ENCODE data around the gene DMBT1.

DMBT1 gene

GRCh38 chr10:122643931-122644534 lies 83.5 kb downstream of the DMBT1 start:
- no peak for FAIRE-seq
- no peak for DNase-seq (ENCODE audit: low spot score)

- DNase-seq (ENCODE audit: low spot score) (no peak), FAIRE-seq (no peak)
Observed at GRCh38 chr10:122646511-122647382, 86.2 kb downstream of the DMBT1 start.

GRCh38 chr10:122647383-122647968 lies 86.9 kb downstream of the DMBT1 start:
- DNase-seq (ENCODE audit: low spot score) (no peak), FAIRE-seq (no peak)

GRCh38 chr10:122648599-122649428 lies 88.3 kb downstream of the DMBT1 start:
- DNase-seq (ENCODE audit: low spot score) (peak; percentile 39), FAIRE-seq (peak; percentile 13)

GRCh38 chr10:122649903-122650302 lies 89.3 kb downstream of the DMBT1 start:
- DNase-seq (ENCODE audit: low spot score) (no peak), FAIRE-seq (no peak)

- FAIRE-seq (no peak), DNase-seq (ENCODE audit: low spot score) (no peak)
Observed at GRCh38 chr10:122650331-122650730, 89.8 kb downstream of the DMBT1 start.

- FAIRE-seq, result no peak
- no peak for DNase-seq (ENCODE audit: low spot score)
Observed at GRCh38 chr10:122655524-122656307, 95.2 kb downstream of the DMBT1 start.

GRCh38 chr10:122656308-122656705 lies 95.8 kb downstream of the DMBT1 start:
- FAIRE-seq (no peak), DNase-seq (ENCODE audit: low spot score) (no peak)

- DNase-seq (ENCODE audit: low spot score) (no peak), FAIRE-seq (no peak)
Observed at GRCh38 chr10:122656741-122657140, 96.2 kb downstream of the DMBT1 start.

GRCh38 chr10:122657255-122657654 lies 96.7 kb downstream of the DMBT1 start:
- DNase-seq (ENCODE audit: low spot score) (no peak), FAIRE-seq (no peak)

- DNase-seq (ENCODE audit: low spot score) (no peak), FAIRE-seq (no peak)
Observed at GRCh38 chr10:122657729-122658128, 97.2 kb downstream of the DMBT1 start.

- FAIRE-seq (no peak), DNase-seq (ENCODE audit: low spot score) (no peak)
Observed at GRCh38 chr10:122658356-122659049, 97.9 kb downstream of the DMBT1 start.

GRCh38 chr10:122659126-122659525 lies 98.6 kb downstream of the DMBT1 start:
- DNase-seq (ENCODE audit: low spot score) (no peak), FAIRE-seq (no peak)

- FAIRE-seq, result no peak
- DNase-seq (ENCODE audit: low spot score), result no peak
Observed at GRCh38 chr10:122659651-122660050, 99.1 kb downstream of the DMBT1 start.

GRCh38 chr10:122660696-122661095 lies 100.1 kb downstream of the DMBT1 start:
- FAIRE-seq (no peak), DNase-seq (ENCODE audit: low spot score) (no peak)

- no peak for DNase-seq (ENCODE audit: low spot score)
- FAIRE-seq, result no peak
Observed at GRCh38 chr10:122662231-122662630, 101.7 kb downstream of the DMBT1 start.

GRCh38 chr10:122663516-122664130 lies 103.1 kb downstream of the DMBT1 start:
- no peak for FAIRE-seq

GRCh38 chr10:122664501-122664900 lies 103.9 kb downstream of the DMBT1 start:
- FAIRE-seq (no peak), DNase-seq (ENCODE audit: low spot score) (no peak)

More at GRCh38 chr10:122663516-122664130, 103.1 kb downstream of the DMBT1 start:
- no peak for DNase-seq (ENCODE audit: low spot score)

- DNase-seq (ENCODE audit: low spot score) (no peak), FAIRE-seq (no peak)
Observed at GRCh38 chr10:122665329-122665860, 104.8 kb downstream of the DMBT1 start.
